Measurements from ENCODE around the gene GIPR.

- TF ChIP-seq POLR2A (IDR thresholded peaks at IDR 0.05) = no peak
- TF ChIP-seq, protein P1, sequence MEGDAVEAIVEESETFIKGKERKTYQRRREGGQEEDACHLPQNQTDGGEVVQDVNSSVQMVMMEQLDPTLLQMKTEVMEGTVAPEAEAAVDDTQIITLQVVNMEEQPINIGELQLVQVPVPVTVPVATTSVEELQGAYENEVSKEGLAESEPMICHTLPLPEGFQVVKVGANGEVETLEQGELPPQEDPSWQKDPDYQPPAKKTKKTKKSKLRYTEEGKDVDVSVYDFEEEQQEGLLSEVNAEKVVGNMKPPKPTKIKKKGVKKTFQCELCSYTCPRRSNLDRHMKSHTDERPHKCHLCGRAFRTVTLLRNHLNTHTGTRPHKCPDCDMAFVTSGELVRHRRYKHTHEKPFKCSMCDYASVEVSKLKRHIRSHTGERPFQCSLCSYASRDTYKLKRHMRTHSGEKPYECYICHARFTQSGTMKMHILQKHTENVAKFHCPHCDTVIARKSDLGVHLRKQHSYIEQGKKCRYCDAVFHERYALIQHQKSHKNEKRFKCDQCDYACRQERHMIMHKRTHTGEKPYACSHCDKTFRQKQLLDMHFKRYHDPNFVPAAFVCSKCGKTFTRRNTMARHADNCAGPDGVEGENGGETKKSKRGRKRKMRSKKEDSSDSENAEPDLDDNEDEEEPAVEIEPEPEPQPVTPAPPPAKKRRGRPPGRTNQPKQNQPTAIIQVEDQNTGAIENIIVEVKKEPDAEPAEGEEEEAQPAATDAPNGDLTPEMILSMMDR (IDR thresholded peaks at IDR 0.05 in 4 of 5, conservative IDR thresholded peaks at IDR 0.05 in 1 of 5) = no peak
Measured at GRCh38 chr19:45630463-45630862, 37.6 kb upstream of the GIPR start.

Measured in gastrocnemius medialis (tissue), 4 donors.